HL-60 (cell line): ENCODE results near the gene PTPRG.

ENCODE experiments used
- CTCF ChIP-seq: IDR thresholded peaks from one replicate; pipeline ENCODE4 v1.5.1; 2011; ENCODE audit warnings: low read length, control low read depth, inconsistent platforms; ENCODE audit not compliant: insufficient read depth
- GABPA ChIP-seq: IDR thresholded peaks from 2 replicates; pipeline ENCODE4 v1.6.1; 2012; ENCODE audit warnings: low read depth
- POLR2AphosphoS5 ChIP-seq: IDR thresholded peaks from 2 replicates; pipeline ENCODE4 v1.6.1; 2012; ENCODE audit warnings: low read depth
- REST ChIP-seq: IDR thresholded peaks from 2 replicates; pipeline ENCODE4 v1.6.1; 2012; ENCODE audit warnings: low read depth; ENCODE audit not compliant: insufficient replicate concordance
- SPI1 ChIP-seq: IDR thresholded peaks from 2 replicates; pipeline ENCODE4 v1.6.1; 2012; ENCODE audit warnings: low read depth, mild to moderate bottlenecking, borderline replicate concordance

- TF ChIP-seq POLR2AphosphoS5 (no peak), CTCF (no peak), REST (no peak), GABPA (no peak), SPI1 (no peak)
Observed at GRCh38 chr3:61945657-61946056, 384.3 kb downstream of the PTPRG start.
